VCaP (cell line): Measurements from ENCODE around the gene SMARCA4.

Experiments used
- H3K27ac ChIP-seq: fragments of 450-650 bp; 2 replicates; pipeline ENCODE4 v1.5.1; 2017
- TF ChIP-seq, protein P1 (sequence below): fragments of 450-650 bp; conservative IDR thresholded peaks from 2 replicates; pipeline ENCODE4 v1.5.1; 2017; ENCODE audit warnings: mild to moderate bottlenecking, moderate library complexity

SMARCA4 gene

DNA sequence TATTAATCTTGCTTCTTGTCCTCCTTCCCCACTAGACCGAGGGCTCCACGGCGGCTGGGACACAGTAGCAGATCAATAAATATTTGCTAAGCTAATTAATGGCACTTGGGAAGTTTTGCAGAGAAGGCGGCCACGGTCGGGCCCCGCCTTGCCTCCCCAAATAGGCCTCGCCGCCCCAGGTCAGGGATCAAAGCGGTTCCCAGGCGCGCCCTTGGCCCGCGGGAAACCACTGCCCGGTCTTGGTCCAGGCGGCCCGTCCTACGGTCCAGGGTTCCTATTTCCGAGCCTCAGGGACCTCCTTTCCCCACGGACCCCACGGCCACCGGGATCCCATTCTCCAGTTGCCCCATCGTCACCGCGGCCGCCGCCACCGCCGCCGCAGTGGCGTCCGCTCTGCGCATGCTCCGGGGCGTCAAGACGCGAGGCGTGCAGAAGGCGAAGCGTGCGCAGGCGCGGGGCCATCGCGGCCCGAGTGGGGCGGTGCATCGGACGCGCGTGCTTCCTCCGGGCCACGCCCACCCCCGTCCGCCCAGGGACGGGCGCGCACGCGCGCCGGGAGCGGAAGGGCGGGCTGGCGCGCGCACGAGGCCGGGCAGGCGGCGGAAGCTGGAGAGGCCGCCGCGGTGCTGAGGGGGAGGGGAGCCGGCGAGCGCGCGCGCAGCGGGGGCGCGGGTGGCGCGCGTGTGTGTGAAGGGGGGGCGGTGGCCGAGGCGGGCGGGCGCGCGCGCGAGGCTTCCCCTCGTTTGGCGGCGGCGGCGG lies at the start of gene SMARCA4:
SMARCA4 (plus strand) TSS at position 717 of the 759 bp plus-strand sequence. CDS start 23,122 bp downstream, outside the sequence.
- TF ChIP-seq, protein P1, sequence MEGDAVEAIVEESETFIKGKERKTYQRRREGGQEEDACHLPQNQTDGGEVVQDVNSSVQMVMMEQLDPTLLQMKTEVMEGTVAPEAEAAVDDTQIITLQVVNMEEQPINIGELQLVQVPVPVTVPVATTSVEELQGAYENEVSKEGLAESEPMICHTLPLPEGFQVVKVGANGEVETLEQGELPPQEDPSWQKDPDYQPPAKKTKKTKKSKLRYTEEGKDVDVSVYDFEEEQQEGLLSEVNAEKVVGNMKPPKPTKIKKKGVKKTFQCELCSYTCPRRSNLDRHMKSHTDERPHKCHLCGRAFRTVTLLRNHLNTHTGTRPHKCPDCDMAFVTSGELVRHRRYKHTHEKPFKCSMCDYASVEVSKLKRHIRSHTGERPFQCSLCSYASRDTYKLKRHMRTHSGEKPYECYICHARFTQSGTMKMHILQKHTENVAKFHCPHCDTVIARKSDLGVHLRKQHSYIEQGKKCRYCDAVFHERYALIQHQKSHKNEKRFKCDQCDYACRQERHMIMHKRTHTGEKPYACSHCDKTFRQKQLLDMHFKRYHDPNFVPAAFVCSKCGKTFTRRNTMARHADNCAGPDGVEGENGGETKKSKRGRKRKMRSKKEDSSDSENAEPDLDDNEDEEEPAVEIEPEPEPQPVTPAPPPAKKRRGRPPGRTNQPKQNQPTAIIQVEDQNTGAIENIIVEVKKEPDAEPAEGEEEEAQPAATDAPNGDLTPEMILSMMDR = no peak
- peak within 1 kb of the TSS; percentile 89 for H3K27ac ChIP-seq

DNA sequence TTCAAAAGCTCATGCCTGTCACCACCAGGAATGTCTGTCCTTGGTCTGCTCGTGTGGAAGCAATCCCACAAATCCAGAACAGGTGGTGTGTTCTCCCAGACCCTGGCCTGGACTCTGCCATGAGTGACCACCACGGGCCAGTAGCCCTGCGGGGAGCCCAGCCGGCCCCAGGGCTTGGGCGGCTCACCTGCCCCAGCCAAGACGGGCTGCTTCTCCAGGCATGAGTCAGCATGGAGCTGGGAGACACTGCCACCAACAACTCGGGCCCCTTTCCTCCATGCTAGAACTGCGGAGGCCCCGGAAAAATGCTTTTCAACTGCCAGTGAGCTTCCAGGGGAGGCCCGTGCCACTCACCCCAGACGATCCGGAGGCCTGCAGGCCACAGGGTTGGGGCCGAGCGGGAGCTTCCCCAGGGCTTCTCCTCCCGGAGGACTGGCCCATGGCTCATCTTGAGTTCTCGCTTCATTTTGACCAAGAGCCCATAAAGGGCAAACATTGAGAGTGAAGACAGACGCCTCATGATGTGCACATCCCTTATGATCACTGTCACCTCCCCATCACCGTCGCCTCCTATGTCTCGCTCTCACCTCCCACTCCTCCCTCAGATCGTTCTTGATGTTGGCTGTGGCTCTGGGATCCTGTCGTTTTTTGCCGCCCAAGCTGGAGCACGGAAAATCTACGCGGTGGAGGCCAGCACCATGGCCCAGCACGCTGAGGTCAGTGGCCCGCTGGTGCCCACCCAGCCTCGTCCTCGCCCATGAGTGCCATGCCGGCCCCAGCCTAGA lies 49.1 kb upstream of the SMARCA4 start:
- TF ChIP-seq, protein P1 = no peak
- no peak overlapping the region for H3K27ac ChIP-seq

DNA sequence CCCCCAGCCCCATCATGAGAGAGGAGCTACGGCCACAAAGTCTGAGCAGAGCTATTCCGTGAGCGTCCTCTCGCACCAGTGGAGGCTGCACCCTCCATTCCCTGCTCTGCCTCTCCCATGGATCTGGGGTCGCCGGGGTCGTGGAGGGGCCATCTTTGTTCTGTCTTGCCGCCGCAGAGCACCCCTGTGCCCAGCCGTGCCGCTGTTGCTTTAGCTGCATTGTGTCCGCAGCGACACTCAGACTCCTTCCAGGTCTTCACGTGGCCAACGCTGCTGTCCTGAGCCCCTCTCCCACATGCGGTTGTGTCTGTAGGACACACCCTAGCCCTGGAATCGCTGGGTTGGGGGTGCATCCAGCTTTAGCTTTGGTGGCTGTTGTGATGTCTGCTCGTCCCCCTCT lies 48.2 kb upstream of the SMARCA4 start:
- no peak overlapping the region for H3K27ac ChIP-seq
- TF ChIP-seq, protein P1 = no peak

DNA sequence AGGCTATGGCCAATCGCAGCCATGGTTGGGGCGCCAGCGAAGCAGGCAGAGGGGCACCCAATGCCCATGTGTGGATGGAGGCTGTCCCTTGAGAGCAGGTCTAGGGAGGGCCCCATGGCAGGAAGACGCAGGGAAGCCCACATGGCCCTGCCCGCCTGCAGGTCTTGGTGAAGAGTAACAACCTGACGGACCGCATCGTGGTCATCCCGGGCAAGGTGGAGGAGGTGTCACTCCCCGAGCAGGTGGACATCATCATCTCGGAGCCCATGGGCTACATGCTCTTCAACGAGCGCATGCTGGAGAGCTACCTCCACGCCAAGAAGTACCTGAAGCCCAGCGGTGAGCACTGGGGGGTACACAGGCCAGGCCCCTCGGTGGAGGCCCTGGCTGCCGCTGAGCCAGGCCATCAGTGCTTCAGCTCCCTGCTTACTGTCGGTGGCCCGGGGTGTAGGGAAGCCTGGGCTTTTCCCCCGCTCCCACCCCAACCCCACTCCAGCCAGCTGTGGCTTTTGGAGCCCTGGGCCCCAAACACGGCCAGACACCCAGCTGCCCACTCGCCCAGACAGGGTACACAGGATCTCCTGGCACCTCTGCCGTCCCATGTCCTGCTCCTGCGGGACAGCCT lies 47.0 kb upstream of the SMARCA4 start:
- no peak overlapping the region for H3K27ac ChIP-seq
- TF ChIP-seq, protein P1 = no peak

DNA sequence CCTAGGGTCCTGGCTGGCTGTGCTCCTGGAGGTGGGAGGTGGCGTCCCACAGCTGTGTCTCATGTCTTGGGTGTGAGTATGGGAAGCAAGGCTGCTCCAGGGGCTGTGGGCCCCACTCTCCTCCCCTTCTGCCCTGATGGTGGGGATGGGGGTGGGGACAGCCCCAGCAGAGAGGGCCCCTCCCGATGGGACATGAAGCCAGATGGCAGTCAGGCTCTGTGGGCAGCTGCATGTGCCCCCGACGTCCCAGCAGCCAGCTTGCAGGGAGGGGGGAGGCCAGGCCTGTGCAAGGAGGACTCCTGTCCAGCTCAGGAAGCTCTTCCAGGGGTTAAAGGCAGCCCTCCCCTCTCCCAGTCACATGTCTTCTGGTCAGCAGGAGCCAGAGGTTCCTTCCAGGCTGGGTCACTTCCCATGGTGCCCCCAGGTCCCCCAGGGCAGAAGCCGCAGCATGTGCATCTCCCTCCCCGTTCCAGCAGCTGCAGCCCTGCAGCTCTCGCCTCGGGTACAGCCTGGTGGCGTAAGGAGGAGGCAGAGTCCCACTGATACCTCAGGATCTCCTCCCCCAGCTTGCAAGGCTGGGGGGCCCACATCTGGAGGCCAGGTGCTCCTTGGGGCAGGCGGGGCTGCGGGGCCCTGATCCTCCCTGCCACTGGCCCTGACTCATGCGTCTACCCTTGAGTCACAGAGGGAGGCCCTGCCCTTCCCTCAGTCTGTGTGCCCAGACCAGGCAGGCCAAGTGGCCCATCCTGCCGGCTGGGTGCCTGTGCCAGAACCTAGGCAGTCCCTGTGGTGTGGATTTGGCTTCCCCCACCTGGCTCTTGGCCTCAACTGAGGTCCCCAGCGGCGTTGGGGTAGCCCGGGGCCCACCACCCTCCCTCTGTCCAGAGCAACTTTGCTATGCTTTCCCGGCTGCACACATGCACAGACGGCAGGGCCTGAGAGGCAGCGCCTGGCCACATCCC lies 45.4 kb upstream of the SMARCA4 start:
- TF ChIP-seq, protein P1 = no peak
- H3K27ac ChIP-seq = no peak overlapping the region

DNA sequence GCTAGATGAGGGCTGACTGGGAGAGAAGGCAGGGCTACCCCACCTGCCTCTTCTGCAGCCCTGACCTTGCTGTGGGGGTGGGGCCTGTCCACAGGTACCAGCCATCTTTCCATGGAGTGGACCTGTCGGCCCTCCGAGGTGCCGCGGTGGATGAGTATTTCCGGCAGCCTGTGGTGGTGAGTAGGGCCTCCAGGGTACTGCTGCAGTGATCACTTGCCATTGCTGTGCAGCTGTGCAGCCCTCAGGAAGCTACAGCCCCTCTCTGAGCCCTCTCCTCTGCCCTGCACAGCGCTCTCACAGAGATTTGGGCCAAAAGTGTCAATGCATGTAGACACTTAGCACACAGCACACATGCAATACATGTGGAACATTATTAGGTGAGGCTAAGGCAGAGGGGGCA lies 44.2 kb upstream of the SMARCA4 start:
- H3K27ac ChIP-seq = no peak overlapping the region
- TF ChIP-seq, protein P1 = no peak
